Measurements from ENCODE around the gene CD5L. TPM values are rescaled to one million over a fixed set of nuclear protein-coding genes. Genes with fewer than 3 reads are reported as not detected.

The CD5L gene
- total and polyA plus RNA-seq, 2 of the 8 experiments (the other 6 are each of a cell fraction or from before 2014, with no cell fraction given): not detected

- Histone ChIP-seq H3K4me3 (ENCODE audit: extremely low read depth in 1 of 4, insufficient read depth in 2 of 4, low read depth in 3 of 4, low read length in 4 of 4) (no peak overlapping the region), H4K5ac (ENCODE audit: insufficient read length, low read depth, low read length) (no peak overlapping the region), H3K36me3 (ENCODE audit: control insufficient read depth in 2 of 4, insufficient read depth in 4 of 4, low read length in 3 of 4) (no peaks in the 10 kb centered on the region; a peak in 1 of 8 replicates), H3K9me3 (ENCODE audit: insufficient read depth in 2 of 2, low read depth in 1 of 2, low read length in 1 of 2) (peaks cover 0 to 7% of the 10 kb centered on the region in 2 experiments; a peak in 2 of 4 replicates), H3K56ac (replicated peaks; ENCODE audit: insufficient read length, low read depth, low read length) (no peak overlapping the region), H3K4ac (replicated peaks; ENCODE audit: insufficient read length, low read depth, low read length) (no peak overlapping the region), H3K23me2 (ENCODE audit: low read depth, low read length) (no peaks in the 10 kb centered on the region), H2BK120ac (replicated peaks; ENCODE audit: low read depth, low read length) (no peak overlapping the region), H3K18ac (ENCODE audit: extremely low read depth, low read length) (no peak overlapping the region), H3K27ac (ENCODE audit: low read depth, low read length) (no peak overlapping the region), H2BK20ac (ENCODE audit: low read length) (no peak overlapping the region), H2AK5ac (ENCODE audit: low read depth, low read length) (no peak overlapping the region), H3K14ac (ENCODE audit: insufficient read length) (no peak overlapping the region), H4K20me1 (replicated peaks in 1 of 2; ENCODE audit: control insufficient read depth in 1 of 2, insufficient read depth in 2 of 2, low read length in 2 of 2) (no peaks in the 10 kb centered on the region), H4K8ac (ENCODE audit: extremely low read depth, insufficient read depth, low read length) (no peak overlapping the region), H2AFZ (ENCODE audit: low read length) (no peak overlapping the region), H3K79me2 (ENCODE audit: control insufficient read depth in 1 of 2, insufficient read depth in 2 of 2, low read length in 2 of 2) (no peaks in the 10 kb centered on the region), H3K4me2 (ENCODE audit: insufficient read depth in 1 of 2, low read depth in 2 of 2, low read length in 2 of 2) (peak overlapping the region in 1 of 2 experiments; percentile 34; a peak in 2 of 4 replicates), H3K23ac (ENCODE audit: insufficient read length) (no peak overlapping the region), H2BK5ac (ENCODE audit: low read depth, low read length) (no peak overlapping the region), H4K91ac (replicated peaks; ENCODE audit: insufficient read length, low read length) (no peak overlapping the region), H3K27me3 (replicated peaks in 1 of 4; ENCODE audit: control insufficient read depth in 3 of 4, extremely low read depth in 1 of 4, insufficient read depth in 3 of 4, low read length in 3 of 4) (no peaks in the 10 kb centered on the region), H2BK12ac (ENCODE audit: low read depth, low read length) (no peak overlapping the region), H3K4me1 (replicated peaks in 1 of 4; ENCODE audit: control insufficient read depth in 3 of 4, insufficient read depth in 4 of 4, low read length in 3 of 4) (peaks cover 0 to 12% (median under 1%) of the 10 kb centered on the region in 4 experiments; a peak in 3 of 7 replicates), H2BK15ac (ENCODE audit: low read length) (no peak overlapping the region), H3K79me1 (ENCODE audit: low read depth, low read length) (no peaks in the 10 kb centered on the region), H3K9ac (replicated peaks in 1 of 4; ENCODE audit: extremely low read depth in 1 of 4, low read depth in 3 of 4, low read length in 3 of 4) (no peak overlapping the region)
- DNase-seq (ENCODE audit: low read depth in 1 of 2, low spot score in 2 of 2): no peak
- ChIA-PET POLR2A (ENCODE audit: partially characterized antibody) (no interaction called here), CTCF (ENCODE audit: partially characterized antibody) (interaction anchor here (3.7 kb wide), 1 partner anchor 78 kb away, joined by 18 read pairs; no protein-coding TSS in a partner anchor)
- FAIRE-seq: no peak
- TF ChIP-seq TCF12 (IDR thresholded peaks at IDR 0.05; ENCODE audit: low read depth, low read length) (no peak), TBP (IDR thresholded peaks at IDR 0.05; ENCODE audit: low read depth, low read length) (no peak), PHF8 (conservative IDR thresholded peaks at IDR 0.05; ENCODE audit: low read depth, low read length) (no peak), SAP30 (IDR thresholded peaks at IDR 0.05; ENCODE audit: insufficient read depth, insufficient replicate concordance, low read length) (no peak), KDM5A (IDR thresholded peaks at IDR 0.05; ENCODE audit: low read length) (no peak), NANOG (IDR thresholded peaks at IDR 0.05; ENCODE audit: insufficient read depth, low read depth, low read length, poor library complexity, severe bottlenecking) (no peak), GTF2F1 (IDR thresholded peaks at IDR 0.05; ENCODE audit: borderline replicate concordance, low read depth, low read length) (no peak), BACH1 (IDR thresholded peaks at IDR 0.05; ENCODE audit: low read length) (no peak), EZH2 (IDR thresholded peaks at IDR 0.05; ENCODE audit: low read depth, low read length, severe bottlenecking) (no peak), TAF7 (optimal IDR thresholded peaks at IDR 0.05; ENCODE audit: borderline replicate concordance, low read depth, low read length) (no peak), CTCF (IDR thresholded peaks at IDR 0.05; ENCODE audit: control extremely low read depth in 1 of 3, insufficient read depth in 1 of 3, low read depth in 1 of 3, low read length in 3 of 3) (no peak), SIX5 (IDR thresholded peaks at IDR 0.05; ENCODE audit: low read depth, low read length) (no peak), CHD1 (IDR thresholded peaks at IDR 0.05; ENCODE audit: low read depth, low read length) (no peak)
These were observed 28.9 kb upstream of the CD5L start for GRCh38 chr1:157870490-157870889.
